T-cell (primary cell): Measurements from ENCODE around the gene LBX1. TPM values are rescaled to one million over a fixed set of nuclear protein-coding genes. Genes with fewer than 3 reads are reported as not detected.

Experiments used
- ATAC-seq, 4 experiments: fragments of 200-7000 bp in 3 of 4; fragments of 150-1000 bp in 1 of 4; cut with Tn5 transposase; replicated peaks in 1 of 4; 1 replicate in 3 of 4; 2 replicates in 1 of 4; pipeline ENCODE4 v1.10.0; 2021; ENCODE audit warnings: moderate library complexity in 3 of 4, mild to moderate bottlenecking in 2 of 4, moderate number of reproducible peaks in 1 of 4
- CTCF ChIA-PET, 2 donors: fragments of 300-600 bp; sonication (Branson Sonifier 250); formaldehyde crosslinking; loops; one replicate each; lab custom pipeline; 2022; ENCODE audit warnings: antibody characterized with exemption in 2 of 2; lab: Charles Lee
- POLR2A ChIA-PET, 2 donors: fragments of 300-600 bp; sonication (Branson Sonifier 250); formaldehyde crosslinking; loops; one replicate each; lab custom pipeline; 2022; ENCODE audit warnings: antibody characterized with exemption in 2 of 2; lab: Charles Lee
- DNase-seq, 35 experiments: peaks; one replicate each; pipeline versions ENCODE4 v3.0.0 to v3.0.0-alpha.2; 2013 to 2023
- H3K27ac ChIP-seq: one replicate; pipeline ENCODE4 v1.5.1; 2013; ENCODE audit warnings: low read length
- H3K27me3 ChIP-seq, 2 experiments: replicated peaks in 1 of 2; 1 replicate in 1 of 2; 2 replicates in 1 of 2; pipeline versions ENCODE4 v1.6.1 to v1.7.0; 2013; ENCODE audit warnings: low read length in 1 of 2, mixed read lengths in 1 of 2; ENCODE audit not compliant: control insufficient read depth in 2 of 2, insufficient read depth in 2 of 2; ENCODE audit errors: extremely low read depth in 1 of 2
- H3K36me3 ChIP-seq, 2 donors: 1 replicate in 1 of 2; 2 replicates in 1 of 2; pipeline versions ENCODE4 v1.6.1 to v1.7.0; 2013; ENCODE audit warnings: low read length in 1 of 2; ENCODE audit not compliant: control insufficient read depth in 2 of 2, insufficient read depth in 1 of 2; ENCODE audit errors: extremely low read depth in 1 of 2
- H3K4me1 ChIP-seq, 2 experiments: 1 replicate in 1 of 2; 2 replicates in 1 of 2; pipeline versions ENCODE4 v1.6.1 to v1.7.0; 2013; ENCODE audit warnings: low read length in 2 of 2, mixed read lengths in 1 of 2; ENCODE audit not compliant: insufficient read depth in 2 of 2, control insufficient read depth in 1 of 2; ENCODE audit errors: extremely low read depth in 1 of 2
- H3K4me3 ChIP-seq, 2 donors: 1 replicate in 1 of 2; 2 replicates in 1 of 2; pipeline versions ENCODE4 v1.5.1 to v1.7.0; 2013; ENCODE audit warnings: mild to moderate bottlenecking in 2 of 2, low read length in 1 of 2, moderate library complexity in 1 of 2; ENCODE audit not compliant: control insufficient read depth in 1 of 2; ENCODE audit errors: extremely low read depth in 1 of 2
- H3K9me3 ChIP-seq: 2 replicates; pipeline ENCODE4 v1.7.0; 2013
- H3K27ac Mint-ChIP-seq, 2 donors: one replicate each; pipeline ENCODE4 v1.8.0; 2020 to 2021; ENCODE audit warnings: mild to moderate bottlenecking in 2 of 2, mixed read lengths in 2 of 2
- H3K27me3 Mint-ChIP-seq, 2 donors: one replicate each; pipeline ENCODE4 v1.8.0; 2021 to 2022; ENCODE audit warnings: mixed read lengths in 2 of 2
- H3K36me3 Mint-ChIP-seq: one replicate; pipeline ENCODE4 v1.8.0; 2021; ENCODE audit warnings: mixed read lengths
- H3K4me1 Mint-ChIP-seq, 3 donors: one replicate each; pipeline ENCODE4 v1.8.0; 2020 to 2022; ENCODE audit warnings: mixed read lengths in 3 of 3, mild to moderate bottlenecking in 1 of 3
- H3K4me3 Mint-ChIP-seq, 3 donors: one replicate each; pipeline ENCODE4 v1.8.0; 2020 to 2022; ENCODE audit warnings: mild to moderate bottlenecking in 3 of 3, mixed read lengths in 3 of 3, moderate library complexity in 3 of 3
- H3K9me3 Mint-ChIP-seq, 3 donors: one replicate each; pipeline ENCODE4 v1.8.0; 2020 to 2022; ENCODE audit warnings: mixed read lengths in 3 of 3
- WGBS: methylation state at CpG from one replicate; pipeline ENCODE4 v1.1.5; 2013; ENCODE audit warnings: missing lambda C conversion rate; ENCODE audit not compliant: insufficient coverage; 5-methylcytosine and 5-hydroxymethylcytosine counted together
- total RNA-seq, 35 experiments: library from RNA in 6 of 35; stranded (reverse) in 6 of 35; fragments of 120-200 nt in 1 of 35; gene quantifications; one replicate each; pipeline versions ENCODE4 v1.2.1 to v1.2.4 and lab custom pipeline; 2013 to 2026

LBX1 gene
- total RNA-seq, 5 donors from 2014 or later (not counting 1 experiment from before 2014, with no cell fraction given): not detected

- CTCF ChIA-PET: interaction anchor here in 1 of 2 donors (0.5 kb wide), 1 partner anchor 464 kb away, joined by 3 read pairs; no protein-coding TSS in a partner anchor
- peaks cover 35 to 41% of the 10 kb centered on the region in 2 donors for H3K27me3 Mint-ChIP-seq
- no peak for DNase-seq
These were observed 31.7 kb upstream of the LBX1 start for GRCh38 chr10:101260764-101261481.

GRCh38 chr10:101258179-101258885 lies 29.1 kb upstream of the LBX1 start:
- peaks cover 4% of the 10 kb centered on the region for H3K36me3 Mint-ChIP-seq
- H3K4me3 Mint-ChIP-seq: no peak overlapping the region
- Histone ChIP-seq H3K4me3 (no peak overlapping the region), H3K27me3 (peaks cover 8 to 53% of the 10 kb centered on the region in 2 experiments), H3K27ac (no peak overlapping the region), H3K36me3 (no peaks in the 10 kb centered on the region), H3K9me3 (no peaks in the 10 kb centered on the region), H3K4me1 (no peaks in the 10 kb centered on the region)
- ATAC-seq (no peak), DNase-seq (no peak)
- CTCF ChIA-PET: interaction anchor here in 1 of 2 donors (0.5 to 0.6 kb wide), 2 partner anchors 34 to 89 kb away, joined by 3 read pairs; no protein-coding TSS in a partner anchor
- no peak overlapping the region for H3K27ac Mint-ChIP-seq
- peaks cover 48 to 54% of the 10 kb centered on the region in 2 donors for H3K27me3 Mint-ChIP-seq
- POLR2A ChIA-PET: no interaction called here
- H3K9me3 Mint-ChIP-seq: peaks cover 0 to 6% (median 5%) of the 10 kb centered on the region in 3 donors
- no peaks in the 10 kb centered on the region for H3K4me1 Mint-ChIP-seq
- no CpG with 5 or more reads among the region's 4 CpGs for WGBS

More at GRCh38 chr10:101260764-101261481, 31.7 kb upstream of the LBX1 start:
- H3K27ac Mint-ChIP-seq: no peak overlapping the region
- Histone ChIP-seq H3K36me3 (no peaks in the 10 kb centered on the region), H3K4me3 (no peak overlapping the region), H3K9me3 (no peaks in the 10 kb centered on the region), H3K4me1 (no peaks in the 10 kb centered on the region), H3K27ac (no peak overlapping the region), H3K27me3 (peaks cover 7 to 54% of the 10 kb centered on the region in 2 experiments)
- no peak for ATAC-seq
- WGBS: 28% methylated on average over 5 of the region's 21 CpGs
- peaks cover 4% of the 10 kb centered on the region for H3K36me3 Mint-ChIP-seq
- no peaks in the 10 kb centered on the region for H3K4me1 Mint-ChIP-seq
- POLR2A ChIA-PET: no interaction called here
- H3K9me3 Mint-ChIP-seq: peaks cover 0 to 6% (median 5%) of the 10 kb centered on the region in 3 donors
- H3K4me3 Mint-ChIP-seq: no peak overlapping the region

- ChIA-PET POLR2A (no interaction called here), CTCF (no interaction called here)
- peaks cover 8 to 50% of the 10 kb centered on the region in 2 experiments for H3K27me3 ChIP-seq
- no peaks in the 10 kb centered on the region for H3K4me1 ChIP-seq
- peaks cover 0 to 6% (median 5%) of the 10 kb centered on the region in 3 donors for H3K9me3 Mint-ChIP-seq
- peaks cover 4% of the 10 kb centered on the region for H3K36me3 Mint-ChIP-seq
- no peak overlapping the region for H3K27ac Mint-ChIP-seq
- H3K27me3 Mint-ChIP-seq: peaks cover 44 to 51% of the 10 kb centered on the region in 2 donors
- no peaks in the 10 kb centered on the region for H3K4me1 Mint-ChIP-seq
- no peaks in the 10 kb centered on the region for H3K9me3 ChIP-seq
- no peak for DNase-seq
- WGBS: no CpG with 5 or more reads among the region's 4 CpGs
- no peak overlapping the region for H3K27ac ChIP-seq
- H3K4me3 Mint-ChIP-seq: no peak overlapping the region
- no peak overlapping the region for H3K4me3 ChIP-seq
- H3K36me3 ChIP-seq: no peaks in the 10 kb centered on the region
- no peak for ATAC-seq
These were observed 28.2 kb upstream of the LBX1 start for GRCh38 chr10:101257491-101257890.

- Mint-ChIP-seq H3K27me3 (peaks cover 40 to 47% of the 10 kb centered on the region in 2 donors), H3K4me1 (no peaks in the 10 kb centered on the region)
These were observed 27.8 kb upstream of the LBX1 start for GRCh38 chr10:101257084-101257483.

GRCh38 chr10:101256387-101256786 lies 27.1 kb upstream of the LBX1 start:
- WGBS: 100% methylated on average over 1 of the region's 1 CpG
- Mint-ChIP-seq H3K27me3 (peaks cover 42 to 46% of the 10 kb centered on the region in 2 donors), H3K27ac (no peak overlapping the region), H3K36me3 (peaks cover 4% of the 10 kb centered on the region), H3K4me1 (no peaks in the 10 kb centered on the region), H3K4me3 (no peak overlapping the region), H3K9me3 (peaks cover 0 to 6% (median 5%) of the 10 kb centered on the region in 3 donors)
- ATAC-seq (no peak), DNase-seq (no peak)
- Histone ChIP-seq H3K27me3 (peaks cover 7 to 44% of the 10 kb centered on the region in 2 experiments), H3K4me1 (no peaks in the 10 kb centered on the region), H3K9me3 (no peaks in the 10 kb centered on the region), H3K36me3 (no peaks in the 10 kb centered on the region), H3K4me3 (no peak overlapping the region), H3K27ac (no peak overlapping the region)
- ChIA-PET CTCF (no interaction called here), POLR2A (no interaction called here)

More at GRCh38 chr10:101257084-101257483, 27.8 kb upstream of the LBX1 start:
- no peak overlapping the region for H3K27ac ChIP-seq
- ChIA-PET CTCF (no interaction called here), POLR2A (no interaction called here)
- H3K4me3 ChIP-seq: no peak overlapping the region
- H3K4me3 Mint-ChIP-seq: no peak overlapping the region
- no peaks in the 10 kb centered on the region for H3K4me1 ChIP-seq
- H3K9me3 Mint-ChIP-seq: peaks cover 0 to 6% (median 5%) of the 10 kb centered on the region in 3 donors
- no peaks in the 10 kb centered on the region for H3K36me3 ChIP-seq
- no peaks in the 10 kb centered on the region for H3K9me3 ChIP-seq
- H3K27ac Mint-ChIP-seq: no peak overlapping the region
- DNase-seq: no peak
- WGBS: 86% methylated on average over 1 of the region's 3 CpGs
- peaks cover 4% of the 10 kb centered on the region for H3K36me3 Mint-ChIP-seq
- ATAC-seq: no peak
- peaks cover 8 to 50% of the 10 kb centered on the region in 2 experiments for H3K27me3 ChIP-seq

- CTCF ChIA-PET: no interaction called here
- ATAC-seq: no peak
- Mint-ChIP-seq H3K27ac (no peak overlapping the region), H3K9me3 (no peaks in the 10 kb centered on the region), H3K36me3 (no peaks in the 10 kb centered on the region), H3K4me3 (no peak overlapping the region), H3K4me1 (no peaks in the 10 kb centered on the region), H3K27me3 (peaks cover 43 to 48% of the 10 kb centered on the region in 2 donors)
- H3K36me3 ChIP-seq: no peaks in the 10 kb centered on the region
- POLR2A ChIA-PET: no interaction called here
- no peaks in the 10 kb centered on the region for H3K4me1 ChIP-seq
- H3K4me3 ChIP-seq: no peak overlapping the region
- no peaks in the 10 kb centered on the region for H3K9me3 ChIP-seq
- H3K27me3 ChIP-seq: peaks cover 7 to 53% of the 10 kb centered on the region in 2 experiments
- H3K27ac ChIP-seq: no peak overlapping the region
- 90% methylated on average over 4 of the region's 7 CpGs for WGBS
- no peak for DNase-seq
These were observed 20.9 kb upstream of the LBX1 start for GRCh38 chr10:101250136-101250535.
